ENCODE data around the gene KIF26B.

GRCh38 chr1:245684571-245684970, 529.8 kb downstream of the KIF26B start:
- no peak for TF ChIP-seq SPI1 (IDR thresholded peaks at IDR 0.05; ENCODE audit: low read depth, low read length)
- TF ChIP-seq POLR2A (IDR thresholded peaks at IDR 0.05; ENCODE audit: low read depth, low read length), result no peak
